HepG2 (cell line): ENCODE results near the gene PAPPA2. TPM values are rescaled to one million over a fixed set of nuclear protein-coding genes. Genes with fewer than 3 reads are reported as not detected.

ENCODE experiments used
- ATAC-seq: fragments of 200-7000 bp; cut with Tn5 transposase; 3 replicates; pipeline ENCODE4 v1.9.1; 2020; ENCODE audit warnings: mild to moderate bottlenecking, moderate library complexity
- BruUV-seq: library from RNA; stranded (reverse); fragments of 400-500 nt; replicated peaks from 2 replicates; lab custom pipeline; 2021; lab: Mats Ljungman, UMichigan
- CTCF ChIA-PET: fragments of 300-600 bp; formaldehyde crosslinking; extraction: SDS; loops from one replicate; lab custom pipeline; 2021; ENCODE audit warnings: low total read pairs, inconsistent platforms, low intra/inter-chr PET ratio; lab: Yijun Ruan, JAX
- POLR2A ChIA-PET: fragments of 350-600 bp; sonication (Branson Sonifier 250); formaldehyde crosslinking; loops from one replicate; lab custom pipeline; 2020; ENCODE audit warnings: antibody characterized with exemption, inconsistent platforms; lab: Yijun Ruan, JAX
- DNase-seq: peaks from one replicate; pipeline ENCODE4 v3.0.0-alpha.2; 2015; ENCODE audit warnings: low spot score
- FAIRE-seq: peaks from 3 replicates; lab custom pipeline; 2011; peaks lifted over from hg19 to GRCh38; lab: Jason Lieb, UNC
- H2AFZ ChIP-seq: one replicate; pipeline ENCODE4 v1.6.1; 2011; ENCODE audit warnings: low read length, inconsistent platforms
- H3K27ac ChIP-seq: fragments of 300-600 bp; 3 replicates; pipeline ENCODE4 v1.8.0; 2011; ENCODE audit warnings: mixed run types, mild to moderate bottlenecking, mixed read lengths, low read length, inconsistent platforms; ENCODE audit not compliant: insufficient read depth; ENCODE audit errors: extremely low read length
- H3K27me3 ChIP-seq, 2 experiments: fragments of 200-600 bp in 1 of 2; 2 replicates in 1 of 2; 3 replicates in 1 of 2; pipeline versions ENCODE4 v1.6.0 to v1.8.0; 2011; ENCODE audit warnings: low read length in 2 of 2, mild to moderate bottlenecking in 2 of 2, moderate library complexity in 2 of 2, inconsistent platforms in 1 of 2; ENCODE audit not compliant: insufficient read depth in 2 of 2, control insufficient read depth in 1 of 2
- H3K36me3 ChIP-seq, 2 experiments: fragments of 200-600 bp in 1 of 2; replicated peaks in 1 of 2; 2 replicates in 1 of 2; 3 replicates in 1 of 2; pipeline versions ENCODE4 v1.5.1 to v1.8.0; 2011; ENCODE audit warnings: low read length in 2 of 2, inconsistent platforms in 1 of 2; ENCODE audit not compliant: insufficient read depth in 2 of 2, control insufficient read depth in 1 of 2
- H3K4me1 ChIP-seq: 2 replicates; pipeline ENCODE4 v1.5.1; 2012; ENCODE audit warnings: low read length, inconsistent platforms; ENCODE audit not compliant: insufficient read depth
- H3K4me2 ChIP-seq: 2 replicates; pipeline ENCODE4 v1.6.0; 2011; ENCODE audit warnings: low read depth, low read length, inconsistent platforms
- H3K4me3 ChIP-seq, 3 experiments: fragments of 200-600 bp in 1 of 3; sonication (generic), shearing (Covaris generic) in 1 of 3; replicated peaks in 1 of 3; 2 replicates each; pipeline ENCODE4 v1.5.1; 2011 to 2016; ENCODE audit warnings: low read length in 3 of 3, inconsistent platforms in 2 of 3, low read depth in 2 of 3, mild to moderate bottlenecking in 2 of 3, control low read depth in 1 of 3, mixed read lengths in 1 of 3; ENCODE audit not compliant: insufficient read depth in 1 of 3
- H3K79me2 ChIP-seq: one replicate; pipeline ENCODE4 v1.6.1; 2011; ENCODE audit warnings: low read length, inconsistent platforms; ENCODE audit not compliant: insufficient read depth
- H3K9ac ChIP-seq: 2 replicates; pipeline ENCODE4 v1.6.0; 2011; ENCODE audit warnings: mild to moderate bottlenecking, low read depth, low read length, inconsistent platforms; ENCODE audit not compliant: insufficient read depth
- H3K9me3 ChIP-seq: 2 replicates; pipeline ENCODE4 v1.5.1; 2012; ENCODE audit warnings: mild to moderate bottlenecking, low read length
- H4K20me1 ChIP-seq: 2 replicates; pipeline ENCODE4 v1.6.0; 2011; ENCODE audit warnings: inconsistent platforms, mild to moderate bottlenecking, low read length, moderate library complexity; ENCODE audit not compliant: insufficient read depth
- BORCS8-MEF2B ChIP-seq: sonication (generic); formaldehyde crosslinking; IDR thresholded peaks from 2 replicates; pipeline ENCODE4 v1.8.0; 2022; ENCODE audit warnings: mild to moderate bottlenecking, missing genetic modification reagents
- BRCA1 ChIP-seq: sonication (generic); formaldehyde crosslinking; IDR thresholded peaks from 2 replicates; pipeline ENCODE4 v1.4.0; 2020; ENCODE audit warnings: missing genetic modification reagents
- CEBPG ChIP-seq: IDR thresholded peaks from 2 replicates; pipeline ENCODE4 v1.6.1; 2016
- EP300 ChIP-seq, 3 experiments: sonication (generic) in 1 of 3; formaldehyde crosslinking in 1 of 3; IDR thresholded peaks; 2 replicates each; pipeline versions ENCODE4 v1.5.1 to v1.6.1; 2011 to 2020; ENCODE audit warnings: low read depth in 2 of 3, low read length in 2 of 3, borderline replicate concordance in 1 of 3, improper control_type of control experiment in 1 of 3, mild to moderate bottlenecking in 1 of 3, missing genetic modification reagents in 1 of 3, moderate library complexity in 1 of 3
- FOSL2 ChIP-seq: sonication (generic); formaldehyde crosslinking; IDR thresholded peaks from 2 replicates; pipeline ENCODE4 v1.4.0; 2020; ENCODE audit warnings: missing genetic modification reagents
- IRF2 ChIP-seq: IDR thresholded peaks from 2 replicates; pipeline ENCODE4 v1.6.1; 2018; ENCODE audit warnings: missing genetic modification reagents, missing compliant biosample characterization
- MYC ChIP-seq: sonication (generic); formaldehyde crosslinking; IDR thresholded peaks from 2 replicates; pipeline ENCODE4 v1.9.0; 2021; ENCODE audit warnings: missing genetic modification reagents, borderline replicate concordance
- TARDBP ChIP-seq: sonication (generic); formaldehyde crosslinking; IDR thresholded peaks from 2 replicates; pipeline ENCODE4 v1.8.0; 2022; ENCODE audit warnings: mild to moderate bottlenecking, missing genetic modification reagents
- THYN1 ChIP-seq: sonication (generic); formaldehyde crosslinking; IDR thresholded peaks from 2 replicates; pipeline ENCODE4 v1.8.1; 2023; ENCODE audit warnings: low read depth, mild to moderate bottlenecking, moderate library complexity, missing genetic modification reagents, borderline replicate concordance
- ZBTB40 ChIP-seq, 2 experiments: fragments of 450-650 bp in 1 of 2; sonication (generic) in 1 of 2; formaldehyde crosslinking in 1 of 2; IDR thresholded peaks; 2 replicates each; pipeline versions ENCODE4 v1.6.1 to v1.8.0; 2016 to 2022; ENCODE audit warnings: antibody characterized with exemption in 1 of 2, mild to moderate bottlenecking in 1 of 2, missing genetic modification reagents in 1 of 2
- ZC3H13 ChIP-seq: sonication (generic); formaldehyde crosslinking; IDR thresholded peaks from 2 replicates; pipeline ENCODE4 v1.8.1; 2023; ENCODE audit warnings: mild to moderate bottlenecking, missing genetic modification reagents, moderate library complexity
- ZNF382 ChIP-seq: sonication (generic); formaldehyde crosslinking; IDR thresholded peaks from 2 replicates; pipeline ENCODE4 v1.5.0; 2020; ENCODE audit warnings: missing genetic modification reagents, mild to moderate bottlenecking, borderline replicate concordance
- ZNF564 ChIP-seq: sonication (generic); formaldehyde crosslinking; IDR thresholded peaks from 2 replicates; pipeline ENCODE4 v1.8.1; 2023; ENCODE audit warnings: mild to moderate bottlenecking, missing genetic modification reagents
- ZNF75D ChIP-seq: sonication (generic); formaldehyde crosslinking; IDR thresholded peaks from 2 replicates; pipeline ENCODE4 v1.8.1; 2023; ENCODE audit warnings: missing genetic modification reagents, mild to moderate bottlenecking, borderline replicate concordance
- ZNF83 ChIP-seq: sonication (generic); formaldehyde crosslinking; IDR thresholded peaks from 2 replicates; pipeline ENCODE4 v1.4.0; 2020; ENCODE audit warnings: missing genetic modification reagents, mild to moderate bottlenecking, borderline replicate concordance
- WGBS: methylation state at CpG from one replicate; pipeline ENCODE4 v1.1.6; 2017; ENCODE audit warnings: low lambda C conversion rate; 5-methylcytosine and 5-hydroxymethylcytosine counted together
- in situ Hi-C: cut with HindIII; loops from 2 replicates; pipeline ENCODE4 v1.10.0; 2017; ENCODE audit warnings: low pct_unique_long_range_greater_than_20kb; ENCODE audit not compliant: extremely low pct_ligation_motif_present
- intact Hi-C: fragments of 100-400 bp; cut with micrococcal nuclease; formaldehyde crosslinking; loops from one replicate; pipeline ENCODE4 v1.10.0; 2022; ENCODE audit not compliant: unreplicated experiment
- polyA plus RNA-seq, 8 experiments: library from polyadenylated mRNA; depleted of rRNA in 3 of 8; stranded (reverse) in 7 of 8; unstranded in 1 of 8; fragments of >200 nt; fragmentation: Illumina TruSeq in 4 of 8; extraction: Trizol in 4 of 8; gene quantifications; 2 replicates each; pipeline versions ENCODE4 v1.2.1 to v1.2.3, GENCODE V29; 2011 to 2016; ENCODE audit warnings: low read depth in 4 of 8, missing spikeins in 1 of 8, mixed read lengths in 1 of 8; ENCODE audit not compliant: insufficient read depth in 1 of 8
- total RNA-seq, 5 experiments: library from RNA; depleted of rRNA; stranded (reverse); fragments of >200 nt; fragmentation: Illumina TruSeq; extraction: Trizol; gene quantifications; 2 replicates each; pipeline ENCODE4 v1.2.3, GENCODE V29; 2016; ENCODE audit warnings: low read depth in 1 of 5
- TF ChIP-seq, protein P1 (sequence below): sonication (generic); IDR thresholded peaks from 2 replicates; pipeline ENCODE4 v1.6.1; 2016; ENCODE audit warnings: low read depth, borderline replicate concordance

PAPPA2 gene
- total and polyA plus RNA-seq, 2 of the 13 experiments (the other 11 are each of a cell fraction or from before 2014, with no cell fraction given): 0.01 TPM; not detected in 1

- BruUV-seq: no TSS peak
- no peak overlapping the region for H3K4me3 ChIP-seq
- no peak for DNase-seq
- ChIA-PET CTCF (no interaction called here), POLR2A (no interaction called here)
- no peaks in the 10 kb centered on the region for H3K79me2 ChIP-seq
- in situ Hi-C loops (no loop called here), intact Hi-C loops (no loop called here)
- no peak for ATAC-seq
- 0 out of 5 replicates have a peak, but pooled peaks cover 0 to 3% of the 10 kb centered on the region in 2 experiments for H3K27me3 ChIP-seq
- WGBS: 0% methylated on average over 2 of the region's 2 CpGs
- no peaks in the 10 kb centered on the region for H3K4me1 ChIP-seq
- H3K36me3 ChIP-seq: no peaks in the 10 kb centered on the region
- FAIRE-seq: no peak
- no peak overlapping the region for H3K4me2 ChIP-seq
- no peaks in the 10 kb centered on the region for H3K9me3 ChIP-seq
- H3K9ac ChIP-seq: no peak overlapping the region
- no peak overlapping the region for H3K27ac ChIP-seq
- TF ChIP-seq EP300 (IDR thresholded peaks at IDR 0.05; ENCODE audit: low read depth in 2 of 2, low read length in 2 of 2) (no peak), EP300 (CRISPR knock-in tag; IDR thresholded peaks at IDR 0.05; ENCODE audit: borderline replicate concordance) (no peak), ZC3H13 (no peak), BRCA1 (CRISPR knock-in tag) (no peak), ZNF75D (CRISPR knock-in tag) (no peak), ZNF382 (CRISPR knock-in tag) (no peak), BORCS8-MEF2B (CRISPR knock-in tag) (no peak), TARDBP (CRISPR knock-in tag) (no peak), FOSL2 (no peak), ZNF83 (no peak), CEBPG (no peak), THYN1 (CRISPR knock-in tag) (no peak), MYC (CRISPR knock-in tag) (no peak), ZNF564 (CRISPR knock-in tag) (no peak), IRF2 (CRISPR knock-in tag) (no peak), ZBTB40 (IDR thresholded peaks at IDR 0.05) (no peak), ZBTB40 (CRISPR knock-in tag; IDR thresholded peaks at IDR 0.05) (no peak)
- TF ChIP-seq, protein P1, sequence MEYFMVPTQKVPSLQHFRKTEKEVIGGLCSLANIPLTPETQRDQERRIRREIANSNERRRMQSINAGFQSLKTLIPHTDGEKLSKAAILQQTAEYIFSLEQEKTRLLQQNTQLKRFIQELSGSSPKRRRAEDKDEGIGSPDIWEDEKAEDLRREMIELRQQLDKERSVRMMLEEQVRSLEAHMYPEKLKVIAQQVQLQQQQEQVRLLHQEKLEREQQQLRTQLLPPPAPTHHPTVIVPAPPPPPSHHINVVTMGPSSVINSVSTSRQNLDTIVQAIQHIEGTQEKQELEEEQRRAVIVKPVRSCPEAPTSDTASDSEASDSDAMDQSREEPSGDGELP: no peak
- no peaks in the 10 kb centered on the region for H4K20me1 ChIP-seq
- no peak overlapping the region for H2AFZ ChIP-seq
Observed at GRCh38 chr1:176809292-176809691, 346.3 kb downstream of the PAPPA2 start.
